ENCODE measurements around the gene TAGLN3.

The TAGLN3 gene

DNA sequence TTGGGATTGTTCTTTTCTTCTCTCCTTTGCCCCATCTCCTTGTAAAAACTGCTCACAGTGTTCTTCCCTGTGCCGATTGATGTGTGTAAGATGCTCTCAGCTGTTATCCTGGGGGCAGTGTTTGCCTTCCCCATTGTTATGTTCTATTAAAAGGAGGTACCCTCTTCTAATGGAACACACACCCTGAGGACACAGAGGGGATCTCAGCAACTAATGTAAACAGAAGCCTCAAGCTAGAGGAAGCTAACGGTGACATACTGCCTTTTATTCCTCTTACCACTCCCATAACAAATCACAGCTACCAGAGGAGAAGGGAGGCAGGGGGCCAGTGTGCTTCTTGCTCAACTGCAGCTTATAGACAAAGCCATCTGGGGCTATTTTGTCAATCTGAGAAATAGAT is 2.2 kb downstream of the TAGLN3 start:
- Histone ChIP-seq H3K27me3 (replicated peaks) (no peaks in the 10 kb centered on the region), H3K4me3 (ENCODE audit: low read depth, low read length) (no peak overlapping the region), H3K36me3 (replicated peaks) (no peaks in the 10 kb centered on the region), H3K27ac (no peak overlapping the region)
- in situ Hi-C loops (cut with HindIII; ENCODE audit: low pct_ligation_motif_present, low sequenced_read_pairs), result no loop called here
- TF ChIP-seq, protein P1, sequence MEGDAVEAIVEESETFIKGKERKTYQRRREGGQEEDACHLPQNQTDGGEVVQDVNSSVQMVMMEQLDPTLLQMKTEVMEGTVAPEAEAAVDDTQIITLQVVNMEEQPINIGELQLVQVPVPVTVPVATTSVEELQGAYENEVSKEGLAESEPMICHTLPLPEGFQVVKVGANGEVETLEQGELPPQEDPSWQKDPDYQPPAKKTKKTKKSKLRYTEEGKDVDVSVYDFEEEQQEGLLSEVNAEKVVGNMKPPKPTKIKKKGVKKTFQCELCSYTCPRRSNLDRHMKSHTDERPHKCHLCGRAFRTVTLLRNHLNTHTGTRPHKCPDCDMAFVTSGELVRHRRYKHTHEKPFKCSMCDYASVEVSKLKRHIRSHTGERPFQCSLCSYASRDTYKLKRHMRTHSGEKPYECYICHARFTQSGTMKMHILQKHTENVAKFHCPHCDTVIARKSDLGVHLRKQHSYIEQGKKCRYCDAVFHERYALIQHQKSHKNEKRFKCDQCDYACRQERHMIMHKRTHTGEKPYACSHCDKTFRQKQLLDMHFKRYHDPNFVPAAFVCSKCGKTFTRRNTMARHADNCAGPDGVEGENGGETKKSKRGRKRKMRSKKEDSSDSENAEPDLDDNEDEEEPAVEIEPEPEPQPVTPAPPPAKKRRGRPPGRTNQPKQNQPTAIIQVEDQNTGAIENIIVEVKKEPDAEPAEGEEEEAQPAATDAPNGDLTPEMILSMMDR (IDR thresholded peaks at IDR 0.05; ENCODE audit: low read depth, low read length, missing control alignments), result no peak
- DNase-seq, result no peak

DNA sequence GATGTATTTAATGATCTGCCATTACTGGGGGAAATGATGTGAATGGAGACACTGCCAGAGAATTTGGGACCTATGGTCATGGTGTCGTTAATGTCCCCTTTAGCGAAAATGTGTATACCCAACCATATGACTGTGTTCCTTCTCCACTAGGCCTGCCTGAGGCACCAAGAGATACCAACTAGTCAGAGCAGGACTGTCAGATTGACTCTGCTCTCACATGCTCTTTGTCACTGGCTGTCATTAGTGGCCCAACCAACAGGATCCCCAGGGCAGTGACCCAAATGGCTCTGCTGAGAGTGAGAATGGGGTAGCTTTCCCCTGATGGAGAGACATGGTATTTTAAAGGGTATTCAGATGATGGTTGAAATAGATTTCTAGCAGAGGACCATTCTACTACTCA is 2.8 kb downstream of the TAGLN3 start:
- H3K27ac ChIP-seq, result no peak overlapping the region
- DNase-seq, result no peak
- TF ChIP-seq, protein P1 (IDR thresholded peaks at IDR 0.05; ENCODE audit: low read depth, low read length, missing control alignments), result no peak
- no peaks in the 10 kb centered on the region for H3K27me3 ChIP-seq (replicated peaks)
- in situ Hi-C loops (cut with HindIII; ENCODE audit: low pct_ligation_motif_present, low sequenced_read_pairs), result no loop called here
- H3K4me3 ChIP-seq (ENCODE audit: low read depth, low read length), result no peak overlapping the region
- no peaks in the 10 kb centered on the region for H3K36me3 ChIP-seq (replicated peaks)

DNA sequence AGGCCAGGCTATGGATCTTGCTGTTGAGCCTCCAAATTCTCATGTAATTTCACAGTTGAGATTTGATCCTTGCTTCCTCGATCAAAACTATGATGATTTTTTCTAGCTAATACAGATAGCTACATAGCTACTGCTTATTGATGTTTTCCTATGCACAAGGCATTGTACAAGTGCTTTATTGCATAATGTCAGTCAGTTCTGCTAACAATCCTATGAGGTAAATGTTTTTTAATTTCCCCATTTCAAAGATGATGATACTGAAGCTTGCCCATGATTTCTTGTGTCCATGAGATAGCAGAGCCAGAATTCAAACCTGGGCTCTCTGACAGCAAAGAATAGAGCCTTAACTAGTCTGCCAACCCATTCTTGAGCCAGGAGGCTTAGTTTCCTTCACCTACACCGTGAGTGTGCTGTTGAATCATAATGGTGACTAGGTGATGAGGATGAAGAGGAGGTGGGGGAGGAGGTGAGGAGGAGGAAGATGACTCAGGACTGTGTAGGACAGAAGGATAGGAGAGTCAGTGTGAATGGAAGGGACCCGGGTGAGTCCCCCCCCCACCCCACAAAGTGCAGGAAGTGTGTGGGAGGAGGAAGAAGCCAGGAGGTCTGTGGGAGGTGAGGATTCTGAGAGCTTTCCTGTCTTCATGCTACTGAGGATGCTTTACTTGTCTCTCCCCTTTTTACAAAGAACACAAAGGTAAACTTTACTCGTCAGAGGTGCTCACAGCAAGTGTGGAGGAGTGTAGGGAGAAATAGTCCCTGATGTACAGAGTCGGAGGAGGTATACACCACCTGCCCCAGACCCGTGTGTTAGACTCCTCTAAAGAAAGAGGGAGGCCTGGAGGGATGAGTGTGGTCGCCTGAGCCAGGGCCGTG is 3.6 kb downstream of the TAGLN3 start:
- TF ChIP-seq, protein P1 (IDR thresholded peaks at IDR 0.05; ENCODE audit: low read depth, low read length, missing control alignments), result no peak
- in situ Hi-C loops (cut with HindIII; ENCODE audit: low pct_ligation_motif_present, low sequenced_read_pairs), result no loop called here
- no peak overlapping the region for H3K27ac ChIP-seq
- H3K4me3 ChIP-seq (ENCODE audit: low read depth, low read length), result no peak overlapping the region
- no peaks in the 10 kb centered on the region for H3K36me3 ChIP-seq (replicated peaks)
- H3K27me3 ChIP-seq (replicated peaks), result no peaks in the 10 kb centered on the region
- no peak for DNase-seq

DNA sequence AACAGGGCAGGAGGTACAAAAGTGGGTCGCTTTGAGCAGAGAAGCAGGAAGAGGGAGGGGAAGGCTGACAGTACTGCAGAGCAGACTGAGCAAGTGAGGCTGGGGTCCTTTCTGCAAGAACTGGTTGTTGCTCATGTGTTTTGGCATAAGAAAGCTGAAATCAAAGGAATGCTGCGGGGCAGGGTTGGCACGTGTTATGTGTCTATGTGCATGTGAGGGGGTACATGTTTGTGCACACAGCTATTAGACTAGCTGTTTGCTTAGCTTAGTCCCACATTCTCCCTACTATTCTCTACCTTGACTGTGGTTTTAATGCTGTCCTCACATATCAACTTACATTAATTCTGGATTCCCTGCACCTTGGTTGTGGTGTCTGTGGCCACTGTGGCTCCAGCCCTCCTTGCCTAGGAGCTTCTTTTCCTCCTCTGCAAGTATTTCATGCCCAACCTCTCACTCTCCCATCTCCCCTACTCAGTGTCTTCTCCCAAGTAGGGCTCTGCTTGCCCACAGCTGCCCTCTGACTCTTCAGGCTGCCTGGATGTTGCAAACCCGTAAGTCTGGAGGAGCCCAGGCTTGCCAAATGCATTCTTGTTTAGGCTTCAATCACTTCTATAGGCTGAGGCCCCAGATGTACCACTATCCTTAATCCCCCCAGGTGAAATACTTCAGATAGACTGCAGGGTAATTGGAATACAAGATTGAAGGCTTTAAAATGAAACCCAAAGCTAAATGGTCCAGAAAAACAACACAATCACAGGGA is 4.8 kb downstream of the TAGLN3 start:
- no peak overlapping the region for H3K4me3 ChIP-seq (ENCODE audit: low read depth, low read length)
- no peak for DNase-seq
- no peak overlapping the region for H3K27ac ChIP-seq
- in situ Hi-C loops (cut with HindIII; ENCODE audit: low pct_ligation_motif_present, low sequenced_read_pairs), result no loop called here
- H3K27me3 ChIP-seq (replicated peaks), result no peaks in the 10 kb centered on the region
- TF ChIP-seq, protein P1 (IDR thresholded peaks at IDR 0.05; ENCODE audit: low read depth, low read length, missing control alignments), result no peak
- H3K36me3 ChIP-seq (replicated peaks), result no peaks in the 10 kb centered on the region

DNA sequence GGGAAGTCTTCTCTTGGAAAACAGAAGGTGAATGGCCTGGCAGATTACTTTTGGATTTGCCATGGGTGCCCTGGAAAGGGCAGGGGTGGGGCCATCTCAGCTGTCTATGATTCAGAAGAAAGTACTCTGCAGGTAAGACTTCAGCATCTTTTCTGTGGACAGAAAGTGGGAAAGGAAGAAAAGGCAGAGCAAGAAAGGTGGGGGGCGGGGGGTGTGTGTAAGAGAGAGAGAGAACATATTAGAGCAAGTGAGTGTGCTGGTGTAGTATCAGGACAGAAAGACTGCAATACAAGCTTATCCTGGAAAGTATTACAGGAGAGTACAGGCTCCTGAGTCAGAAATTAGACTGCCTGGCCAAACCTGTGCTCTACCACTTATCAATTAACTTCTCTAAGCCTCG is 5.5 kb downstream of the TAGLN3 start:
- Histone ChIP-seq H3K27ac (no peak overlapping the region), H3K27me3 (replicated peaks) (no peaks in the 10 kb centered on the region), H3K36me3 (replicated peaks) (no peaks in the 10 kb centered on the region), H3K4me3 (ENCODE audit: low read depth, low read length) (no peak overlapping the region)
- TF ChIP-seq, protein P1 (IDR thresholded peaks at IDR 0.05; ENCODE audit: low read depth, low read length, missing control alignments), result no peak
- in situ Hi-C loops (cut with HindIII; ENCODE audit: low pct_ligation_motif_present, low sequenced_read_pairs), result no loop called here
- no peak for DNase-seq

All from brain microvascular endothelial cell (primary cell).